ENCODE data around the gene PCDHGB5.
A peak's percentile ranks its signal among the peaks of the same experiment; 100 is the strongest.
"Not testable (repeated sequence)": the region's sequence is repeated elsewhere in the genome, so short reads cannot be mapped to it uniquely, and the experiment has no call there.

PCDHGB5 gene

GRCh38 chr5:141419074-141419880 lies 21.5 kb downstream of the PCDHGB5 start:
- H3K4me1 ChIP-seq (ENCODE audit: control insufficient read depth, low read depth, low read length): no peaks in the 10 kb centered on the region
- H3K27me3 ChIP-seq (ENCODE audit: control insufficient read depth, insufficient read depth, low read length): peaks cover 8% of the 10 kb centered on the region
- H3K9me3 ChIP-seq (ENCODE audit: control insufficient read depth, low read depth, low read length): peaks cover 42% of the 10 kb centered on the region
- H3K9ac ChIP-seq (ENCODE audit: low read length): no peak overlapping the region
- no peaks in the 10 kb centered on the region for H3K36me3 ChIP-seq (ENCODE audit: control insufficient read depth, low read depth, low read length)
- no peak overlapping the region for H3K27ac ChIP-seq (ENCODE audit: low read length)
- H3K4me3 ChIP-seq (ENCODE audit: low read length): no peak overlapping the region

- Histone ChIP-seq H3K9ac (ENCODE audit: low read length) (no peak within 1 kb of the TSS), H3K9me3 (ENCODE audit: control insufficient read depth, low read depth, low read length) (peaks cover 51% of the 10 kb centered on the region), H3K4me3 (ENCODE audit: low read length) (peak within 1 kb of the TSS; percentile 5), H3K27ac (ENCODE audit: low read length) (no peak within 1 kb of the TSS), H3K36me3 (ENCODE audit: control insufficient read depth, low read depth, low read length) (no peaks in the 10 kb centered on the region), H3K4me1 (ENCODE audit: control insufficient read depth, low read depth, low read length) (no peaks in the 10 kb centered on the region), H3K27me3 (ENCODE audit: control insufficient read depth, insufficient read depth, low read length) (peaks cover 8% of the 10 kb centered on the region)
Observed at GRCh38 chr5:141420855-141421488, 23.2 kb downstream of the PCDHGB5 start, which contains the start of gene PCDHGA11. TSS of gene PCDHGA11 (plus strand) at chr5:141421051. CDS start at chr5:141421228, 177 bp downstream.

- H3K9ac ChIP-seq (ENCODE audit: low read length): no peak overlapping the region
- no peak overlapping the region for H3K27ac ChIP-seq (ENCODE audit: low read length)
- peaks cover 8% of the 10 kb centered on the region for H3K27me3 ChIP-seq (ENCODE audit: control insufficient read depth, insufficient read depth, low read length)
- peaks cover 56% of the 10 kb centered on the region for H3K9me3 ChIP-seq (ENCODE audit: control insufficient read depth, low read depth, low read length)
- no peaks in the 10 kb centered on the region for H3K4me1 ChIP-seq (ENCODE audit: control insufficient read depth, low read depth, low read length)
- H3K4me3 ChIP-seq (ENCODE audit: low read length): no peak overlapping the region
- H3K36me3 ChIP-seq (ENCODE audit: control insufficient read depth, low read depth, low read length): no peaks in the 10 kb centered on the region
Observed at GRCh38 chr5:141421489-141421855, 23.7 kb downstream of the PCDHGB5 start.

DNA sequence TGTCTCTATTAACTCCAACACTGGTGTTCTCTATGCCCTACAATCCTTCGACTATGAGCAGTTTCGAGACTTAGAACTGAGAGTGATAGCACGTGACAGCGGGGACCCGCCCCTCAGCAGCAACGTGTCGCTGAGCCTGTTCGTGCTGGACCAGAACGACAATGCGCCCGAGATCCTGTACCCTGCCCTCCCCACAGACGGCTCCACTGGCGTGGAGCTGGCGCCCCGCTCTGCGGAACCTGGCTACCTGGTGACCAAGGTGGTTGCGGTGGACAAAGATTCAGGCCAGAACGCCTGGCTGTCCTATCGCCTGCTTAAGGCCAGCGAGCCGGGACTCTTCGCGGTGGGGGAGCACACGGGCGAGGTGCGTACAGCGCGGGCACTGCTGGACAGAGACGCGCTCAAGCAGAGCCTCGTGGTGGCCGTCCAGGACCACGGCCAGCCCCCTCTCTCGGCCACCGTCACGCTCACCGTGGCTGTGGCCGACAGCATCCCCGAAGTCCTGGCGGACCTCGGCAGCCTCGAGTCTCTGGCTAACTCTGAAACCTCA lies 25.1 kb downstream of the PCDHGB5 start:
- H3K4me3 ChIP-seq (ENCODE audit: low read length): no peak overlapping the region
- H3K4me1 ChIP-seq (ENCODE audit: control insufficient read depth, low read depth, low read length): no peaks in the 10 kb centered on the region
- H3K9me3 ChIP-seq (ENCODE audit: control insufficient read depth, low read depth, low read length): peaks cover 69% of the 10 kb centered on the region
- H3K36me3 ChIP-seq (ENCODE audit: control insufficient read depth, low read depth, low read length): no peaks in the 10 kb centered on the region
- peaks cover 8% of the 10 kb centered on the region for H3K27me3 ChIP-seq (ENCODE audit: control insufficient read depth, insufficient read depth, low read length)
- H3K27ac ChIP-seq (ENCODE audit: low read length): no peak overlapping the region
- no peak overlapping the region for H3K9ac ChIP-seq (ENCODE audit: low read length)

DNA sequence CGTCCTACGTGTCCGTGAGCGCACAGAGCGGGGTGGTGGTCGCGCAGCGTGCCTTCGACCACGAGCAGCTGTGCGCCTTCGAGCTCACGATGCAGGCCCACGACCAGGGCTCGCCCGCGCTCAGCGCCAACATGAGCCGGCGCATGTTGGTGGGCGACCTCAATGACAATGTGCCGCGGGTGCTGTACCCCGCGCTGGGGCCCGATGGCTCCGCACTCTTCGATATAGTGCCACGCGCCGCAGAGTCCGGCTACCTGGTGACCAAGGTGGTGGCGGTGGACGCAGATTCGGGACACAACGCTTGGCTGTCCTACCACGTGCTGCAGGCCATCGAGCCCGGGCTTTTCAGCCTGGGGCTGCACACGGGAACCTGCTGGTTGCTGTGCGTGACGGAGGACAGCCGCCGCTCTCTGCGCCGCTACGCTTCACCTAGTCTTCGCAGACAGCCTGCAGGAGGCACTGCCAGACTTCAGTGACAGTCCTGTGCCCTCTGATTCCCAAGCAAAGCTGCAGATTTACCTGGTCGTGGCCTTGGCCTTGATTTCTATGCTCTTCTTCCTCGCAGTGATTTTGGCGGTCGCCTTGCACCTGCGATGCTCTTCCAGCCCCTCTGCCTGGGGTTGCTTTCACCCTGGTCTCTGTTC lies 30.2 kb downstream of the PCDHGB5 start:
- H3K4me1 ChIP-seq (ENCODE audit: control insufficient read depth, low read depth, low read length): no peaks in the 10 kb centered on the region
- H3K9me3 ChIP-seq (ENCODE audit: control insufficient read depth, low read depth, low read length): peaks cover 56% of the 10 kb centered on the region
- H3K36me3 ChIP-seq (ENCODE audit: control insufficient read depth, low read depth, low read length): no peaks in the 10 kb centered on the region

DNA sequence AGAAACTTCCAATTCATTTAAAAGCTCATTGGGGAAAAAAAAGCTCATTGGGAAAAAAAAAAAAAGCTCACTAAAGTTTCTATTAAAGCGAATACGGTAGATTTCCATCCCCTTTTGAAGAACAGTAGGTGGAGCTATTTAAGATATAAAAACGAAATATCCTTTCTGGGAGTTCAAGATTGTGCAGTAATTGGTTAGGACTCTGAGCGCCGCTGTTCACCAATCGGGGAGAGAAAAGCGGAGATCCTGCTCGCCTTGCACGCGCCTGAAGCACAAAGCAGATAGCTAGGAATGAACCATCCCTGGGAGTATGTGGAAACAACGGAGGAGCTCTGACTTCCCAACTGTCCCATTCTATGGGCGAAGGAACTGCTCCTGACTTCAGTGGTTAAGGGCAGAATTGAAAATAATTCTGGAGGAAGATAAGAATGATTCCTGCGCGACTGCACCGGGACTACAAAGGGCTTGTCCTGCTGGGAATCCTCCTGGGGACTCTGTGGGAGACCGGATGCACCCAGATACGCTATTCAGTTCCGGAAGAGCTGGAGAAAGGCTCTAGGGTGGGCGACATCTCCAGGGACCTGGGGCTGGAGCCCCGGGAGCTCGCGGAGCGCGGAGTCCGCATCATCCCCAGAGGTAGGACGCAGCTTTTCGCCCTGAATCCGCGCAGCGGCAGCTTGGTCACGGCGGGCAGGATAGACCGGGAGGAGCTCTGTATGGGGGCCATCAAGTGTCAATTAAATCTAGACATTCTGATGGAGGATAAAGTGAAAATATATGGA lies 32.8 kb downstream of the PCDHGB5 start, which contains the start of gene PCDHGA12:
TSS of gene PCDHGA12 (plus strand) at position 176 of the 782 bp plus-strand sequence. CDS start at position 429, 253 bp downstream.
- no peak within 1 kb of the TSS for H3K9ac ChIP-seq (ENCODE audit: low read length)
- H3K4me1 ChIP-seq (ENCODE audit: control insufficient read depth, low read depth, low read length): no peaks in the 10 kb centered on the region
- no peaks in the 10 kb centered on the region for H3K36me3 ChIP-seq (ENCODE audit: control insufficient read depth, low read depth, low read length)
- H3K27me3 ChIP-seq (ENCODE audit: control insufficient read depth, insufficient read depth, low read length): no peaks in the 10 kb centered on the region
- peaks cover 50% of the 10 kb centered on the region for H3K9me3 ChIP-seq (ENCODE audit: control insufficient read depth, low read depth, low read length)
- no peak within 1 kb of the TSS for H3K4me3 ChIP-seq (ENCODE audit: low read length)
- no peak within 1 kb of the TSS for H3K27ac ChIP-seq (ENCODE audit: low read length)

More for the DNA sequence above, 30.2 kb downstream of the PCDHGB5 start:
- Histone ChIP-seq H3K27me3 (ENCODE audit: control insufficient read depth, insufficient read depth, low read length) (no peaks in the 10 kb centered on the region), H3K4me3 (ENCODE audit: low read length) (no peak overlapping the region), H3K9ac (ENCODE audit: low read length) (no peak overlapping the region), H3K27ac (ENCODE audit: low read length) (no peak overlapping the region)

DNA sequence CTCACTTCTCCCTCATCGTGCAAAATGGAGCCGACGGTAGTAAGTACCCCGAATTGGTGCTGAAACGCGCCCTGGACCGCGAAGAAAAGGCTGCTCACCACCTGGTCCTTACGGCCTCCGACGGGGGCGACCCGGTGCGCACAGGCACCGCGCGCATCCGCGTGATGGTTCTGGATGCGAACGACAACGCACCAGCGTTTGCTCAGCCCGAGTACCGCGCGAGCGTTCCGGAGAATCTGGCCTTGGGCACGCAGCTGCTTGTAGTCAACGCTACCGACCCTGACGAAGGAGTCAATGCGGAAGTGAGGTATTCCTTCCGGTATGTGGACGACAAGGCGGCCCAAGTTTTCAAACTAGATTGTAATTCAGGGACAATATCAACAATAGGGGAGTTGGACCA lies 33.5 kb downstream of the PCDHGB5 start:
- Histone ChIP-seq H3K4me3 (ENCODE audit: low read length) (no peak overlapping the region), H3K4me1 (ENCODE audit: control insufficient read depth, low read depth, low read length) (no peaks in the 10 kb centered on the region), H3K36me3 (ENCODE audit: control insufficient read depth, low read depth, low read length) (no peaks in the 10 kb centered on the region), H3K27me3 (ENCODE audit: control insufficient read depth, insufficient read depth, low read length) (no peaks in the 10 kb centered on the region), H3K9ac (ENCODE audit: low read length) (no peak overlapping the region), H3K9me3 (ENCODE audit: control insufficient read depth, low read depth, low read length) (peaks cover 44% of the 10 kb centered on the region), H3K27ac (ENCODE audit: low read length) (no peak overlapping the region)

- peaks cover 34% of the 10 kb centered on the region for H3K9me3 ChIP-seq (ENCODE audit: control insufficient read depth, low read depth, low read length)
- not testable (repeated sequence) for H3K27ac ChIP-seq (ENCODE audit: low read length); H3K36me3 ChIP-seq (ENCODE audit: control insufficient read depth, low read depth, low read length); H3K27me3 ChIP-seq (ENCODE audit: control insufficient read depth, insufficient read depth, low read length); H3K9ac ChIP-seq (ENCODE audit: low read length); H3K4me3 ChIP-seq (ENCODE audit: low read length); H3K4me1 ChIP-seq (ENCODE audit: control insufficient read depth, low read depth, low read length)
Observed at GRCh38 chr5:141432308-141432707, 34.6 kb downstream of the PCDHGB5 start.

GRCh38 chr5:141432726-141433125 lies 35.0 kb downstream of the PCDHGB5 start:
- H3K27me3 ChIP-seq (ENCODE audit: control insufficient read depth, insufficient read depth, low read length): not testable (repeated sequence)

DNA sequence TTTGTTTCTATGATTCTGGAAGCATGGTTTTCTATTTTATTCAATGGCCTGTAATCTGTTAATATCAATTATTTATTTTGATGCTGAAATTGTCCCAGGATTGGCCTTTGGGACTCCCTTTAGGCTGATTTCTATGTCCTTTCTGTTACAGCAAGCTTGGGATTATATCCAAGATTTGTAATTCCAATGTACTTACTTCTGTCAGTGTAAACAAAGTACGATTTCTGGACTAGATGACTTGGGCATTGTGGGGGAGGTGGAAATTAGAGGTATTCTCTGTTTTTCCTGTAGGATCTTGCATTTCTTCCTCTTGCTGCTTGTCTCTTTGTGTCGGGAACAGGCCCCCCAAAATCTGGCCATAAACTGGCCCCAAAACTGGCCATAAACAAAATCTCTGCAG lies 36.3 kb downstream of the PCDHGB5 start:
- H3K4me1 ChIP-seq (ENCODE audit: control insufficient read depth, low read depth, low read length): no peaks in the 10 kb centered on the region
- peaks cover 27% of the 10 kb centered on the region for H3K9me3 ChIP-seq (ENCODE audit: control insufficient read depth, low read depth, low read length)

More at GRCh38 chr5:141432726-141433125, 35.0 kb downstream of the PCDHGB5 start:
- H3K27ac ChIP-seq (ENCODE audit: low read length); H3K36me3 ChIP-seq (ENCODE audit: control insufficient read depth, low read depth, low read length); H3K4me1 ChIP-seq (ENCODE audit: control insufficient read depth, low read depth, low read length); H3K4me3 ChIP-seq (ENCODE audit: low read length); H3K9ac ChIP-seq (ENCODE audit: low read length): not testable (repeated sequence)
- H3K9me3 ChIP-seq (ENCODE audit: control insufficient read depth, low read depth, low read length): peaks cover 30% of the 10 kb centered on the region

DNA sequence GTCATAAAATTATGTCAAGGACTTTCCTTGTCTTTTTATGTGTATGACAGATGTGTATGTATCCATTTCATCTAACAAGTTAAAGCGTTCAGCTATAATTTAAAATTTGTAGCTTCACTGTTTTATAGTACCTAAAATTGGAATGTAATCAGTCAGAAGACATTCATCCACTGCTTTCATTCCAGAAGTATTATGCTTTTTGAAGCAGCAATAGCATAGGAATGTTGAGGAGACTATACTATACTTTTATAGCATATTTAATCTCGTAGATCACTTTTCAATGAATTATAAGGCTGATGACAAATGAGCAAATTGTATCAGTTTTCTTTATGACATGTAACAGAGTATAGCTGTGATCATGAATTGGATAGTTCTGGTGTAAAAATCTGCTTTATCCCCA lies 39.5 kb downstream of the PCDHGB5 start:
- Histone ChIP-seq H3K27ac (ENCODE audit: low read length) (no peak overlapping the region), H3K27me3 (ENCODE audit: control insufficient read depth, insufficient read depth, low read length) (no peaks in the 10 kb centered on the region), H3K36me3 (ENCODE audit: control insufficient read depth, low read depth, low read length) (no peaks in the 10 kb centered on the region), H3K9me3 (ENCODE audit: control insufficient read depth, low read depth, low read length) (peaks cover 5% of the 10 kb centered on the region), H3K4me1 (ENCODE audit: control insufficient read depth, low read depth, low read length) (no peaks in the 10 kb centered on the region), H3K9ac (ENCODE audit: low read length) (no peak overlapping the region), H3K4me3 (ENCODE audit: low read length) (no peak overlapping the region)

More for the DNA sequence above, 36.3 kb downstream of the PCDHGB5 start:
- Histone ChIP-seq H3K36me3 (ENCODE audit: control insufficient read depth, low read depth, low read length) (no peaks in the 10 kb centered on the region), H3K4me3 (ENCODE audit: low read length) (no peak overlapping the region), H3K27me3 (ENCODE audit: control insufficient read depth, insufficient read depth, low read length) (no peaks in the 10 kb centered on the region), H3K9ac (ENCODE audit: low read length) (no peak overlapping the region), H3K27ac (ENCODE audit: low read length) (no peak overlapping the region)

Data from iPS-18a (cell line).